Spinal cord (tissue), 10 donors: Measurements from ENCODE around the gene ITGB1. TPM values are rescaled to one million over a fixed set of nuclear protein-coding genes. Genes with fewer than 3 reads are reported as not detected.

Experiments
- DNase-seq, 6 donors: peaks; one replicate each; pipeline versions ENCODE4 v3.0.0 to v3.0.0-alpha.2; 2013 to 2015; ENCODE audit warnings: low spot score in 6 of 6, low read depth in 4 of 6
- H3K27ac ChIP-seq: one replicate; pipeline ENCODE4 v1.5.1; 2013; ENCODE audit warnings: low read depth, low read length, control low read depth
- H3K27me3 ChIP-seq: one replicate; pipeline ENCODE4 v1.6.1; 2013; ENCODE audit warnings: low read length; ENCODE audit not compliant: control insufficient read depth, insufficient read depth
- H3K36me3 ChIP-seq: one replicate; pipeline ENCODE4 v1.6.1; 2013; ENCODE audit warnings: low read length; ENCODE audit not compliant: control insufficient read depth, insufficient read depth
- H3K4me1 ChIP-seq: one replicate; pipeline ENCODE4 v1.6.1; 2013; ENCODE audit warnings: low read length; ENCODE audit not compliant: control insufficient read depth, insufficient read depth
- H3K4me3 ChIP-seq: one replicate; pipeline ENCODE4 v1.5.1; 2013; ENCODE audit warnings: low read depth, low read length, control low read depth
- H3K9me3 ChIP-seq: one replicate; pipeline ENCODE4 v1.6.1; 2013; ENCODE audit warnings: low read length; ENCODE audit not compliant: control insufficient read depth, insufficient read depth
- WGBS: methylation state at CpG from one replicate; pipeline ENCODE4 v1.1.5; 2013; ENCODE audit warnings: missing lambda C conversion rate; ENCODE audit not compliant: insufficient coverage; 5-methylcytosine and 5-hydroxymethylcytosine counted together
- polyA plus RNA-seq, 2 donors: library from polyadenylated mRNA; unstranded; fragments of 120-200 nt; gene quantifications; one replicate each; pipeline ENCODE4 v1.2.1, GENCODE V29; 2013; ENCODE audit not compliant: insufficient read length in 2 of 2
- total RNA-seq, 2 donors: library from RNA; depleted of rRNA in 1 of 2; stranded (reverse); fragments of 120-200 nt in 1 of 2; fragments of >200 nt in 1 of 2; gene quantifications; one replicate each; pipeline versions ENCODE4 v1.2.3 to v1.2.4, GENCODE V29; 2013 to 2014
- donor health status: healthy.

ITGB1 gene
- total and polyA plus RNA-seq, 4 donors, result 130 to 281 (median 199) TPM

- no peak for DNase-seq
- Histone ChIP-seq H3K27ac (no peak overlapping the region), H3K36me3 (no peaks in the 10 kb centered on the region), H3K4me1 (no peaks in the 10 kb centered on the region), H3K27me3 (no peaks in the 10 kb centered on the region), H3K9me3 (no peaks in the 10 kb centered on the region), H3K4me3 (no peak overlapping the region)
Observed at GRCh38 chr10:32878646-32879045, 79.4 kb downstream of the ITGB1 start.

DNA sequence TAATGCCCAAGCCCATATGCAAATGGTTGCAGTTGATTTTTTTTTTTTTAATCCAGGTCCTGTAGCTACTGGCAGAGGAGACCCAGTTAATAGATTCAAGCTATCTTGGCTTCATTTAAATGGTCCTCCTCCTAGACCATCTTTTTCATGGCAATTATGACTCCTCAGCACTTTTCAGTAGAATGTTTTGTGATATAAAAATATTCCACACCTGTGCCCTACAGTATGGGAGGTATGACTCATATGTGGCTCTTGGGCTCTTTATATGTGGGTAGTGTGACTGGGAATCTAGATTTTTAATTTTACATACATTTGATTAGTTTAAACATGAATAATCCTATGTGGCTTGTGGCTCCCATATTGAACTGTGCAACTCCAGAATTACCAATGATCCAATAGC lies 80.1 kb downstream of the ITGB1 start:
- H3K9me3 ChIP-seq, result no peaks in the 10 kb centered on the region
- no peaks in the 10 kb centered on the region for H3K36me3 ChIP-seq
- no peak overlapping the region for H3K27ac ChIP-seq
- DNase-seq, result no peak
- no peak overlapping the region for H3K4me3 ChIP-seq
- no peaks in the 10 kb centered on the region for H3K4me1 ChIP-seq
- no peaks in the 10 kb centered on the region for H3K27me3 ChIP-seq

DNA sequence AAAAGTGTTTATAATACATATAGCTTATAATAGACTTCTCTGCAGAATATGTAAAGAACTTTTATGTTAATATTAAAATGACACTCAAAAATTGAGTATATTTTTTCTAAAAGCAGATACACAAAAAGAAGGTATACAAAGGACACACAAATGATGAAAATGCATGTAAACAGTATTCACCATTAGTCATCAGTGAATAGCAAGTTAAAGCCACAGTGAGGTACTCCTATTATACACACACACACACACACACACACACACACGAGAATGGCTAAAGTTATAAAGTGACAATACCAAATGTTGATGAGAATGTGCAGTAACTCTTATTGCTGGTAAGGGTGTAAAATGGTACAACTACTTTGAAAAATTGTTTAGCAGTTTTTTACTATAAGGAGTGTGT lies 92.9 kb downstream of the ITGB1 start:
- H3K9me3 ChIP-seq, result peaks cover 4% of the 10 kb centered on the region
- no peak for DNase-seq
- no CpG with 5 or more reads among the region's 1 CpG for WGBS
- no peak overlapping the region for H3K4me3 ChIP-seq
- H3K27me3 ChIP-seq, result no peaks in the 10 kb centered on the region
- no peak overlapping the region for H3K27ac ChIP-seq
- H3K36me3 ChIP-seq, result no peaks in the 10 kb centered on the region
- H3K4me1 ChIP-seq, result no peaks in the 10 kb centered on the region

GRCh38 chr10:32854435-32854834 lies 103.6 kb downstream of the ITGB1 start:
- Histone ChIP-seq H3K36me3 (no peaks in the 10 kb centered on the region), H3K4me1 (no peaks in the 10 kb centered on the region), H3K4me3 (no peak overlapping the region), H3K27ac (no peak overlapping the region), H3K27me3 (no peaks in the 10 kb centered on the region), H3K9me3 (peaks cover 3% of the 10 kb centered on the region)
- no peak for DNase-seq
- WGBS, result no CpG with 5 or more reads among the region's 2 CpGs

DNA sequence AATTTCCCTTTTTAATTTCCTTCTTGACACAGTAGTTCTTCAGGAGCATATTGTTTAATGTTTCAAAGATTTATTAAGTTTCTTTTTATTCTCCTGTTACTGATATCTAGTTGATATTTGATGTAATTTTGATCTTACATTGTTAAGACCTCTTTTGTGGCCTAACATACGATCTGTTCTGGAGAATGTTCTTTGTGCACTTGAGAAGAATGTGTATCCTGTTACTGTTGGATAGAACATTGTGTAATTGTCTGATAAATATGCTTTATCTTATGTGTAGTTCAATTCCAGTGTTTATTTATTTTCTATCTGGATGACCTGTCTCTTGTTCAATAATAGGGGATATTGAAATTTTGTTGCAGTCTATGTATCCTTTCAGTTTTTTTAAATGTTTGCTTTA lies 106.7 kb downstream of the ITGB1 start:
- Histone ChIP-seq H3K36me3 (no peaks in the 10 kb centered on the region), H3K9me3 (peaks cover 3% of the 10 kb centered on the region), H3K4me3 (no peak overlapping the region), H3K27me3 (no peaks in the 10 kb centered on the region), H3K4me1 (no peaks in the 10 kb centered on the region), H3K27ac (no peak overlapping the region)
- no peak for DNase-seq
- WGBS, result 0% methylated on average over 1 of the region's 1 CpG
